Stromal cell of bone marrow (primary cell): ENCODE results near the gene ISLR.

Source experiments
- DNase-seq: peaks from one replicate; pipeline ENCODE4 v3.0.0-alpha.2; 2012; ENCODE audit warnings: low read depth

The ISLR gene

DNA sequence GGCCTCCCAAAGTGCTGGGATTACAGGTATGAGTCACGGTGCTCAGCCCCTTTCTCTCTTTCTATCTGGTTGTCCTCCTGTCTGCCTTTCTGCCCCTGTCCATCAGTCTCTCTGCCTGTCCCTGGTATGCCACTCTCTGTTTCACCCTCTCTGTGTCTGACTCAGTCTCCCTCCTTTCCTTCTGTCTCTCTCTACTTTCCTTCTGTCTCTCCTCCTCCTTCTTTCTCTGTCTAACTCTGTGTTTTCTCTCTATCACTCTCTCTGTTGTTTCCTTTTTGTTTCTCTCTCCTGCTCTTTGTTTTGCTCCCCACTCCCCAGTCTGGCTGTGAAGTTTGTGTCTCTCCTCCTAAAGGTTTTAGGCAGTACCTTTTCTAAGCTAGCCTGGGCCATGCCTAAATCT, 38.1 kb downstream of the ISLR start:
- DNase-seq: no peak

DNA sequence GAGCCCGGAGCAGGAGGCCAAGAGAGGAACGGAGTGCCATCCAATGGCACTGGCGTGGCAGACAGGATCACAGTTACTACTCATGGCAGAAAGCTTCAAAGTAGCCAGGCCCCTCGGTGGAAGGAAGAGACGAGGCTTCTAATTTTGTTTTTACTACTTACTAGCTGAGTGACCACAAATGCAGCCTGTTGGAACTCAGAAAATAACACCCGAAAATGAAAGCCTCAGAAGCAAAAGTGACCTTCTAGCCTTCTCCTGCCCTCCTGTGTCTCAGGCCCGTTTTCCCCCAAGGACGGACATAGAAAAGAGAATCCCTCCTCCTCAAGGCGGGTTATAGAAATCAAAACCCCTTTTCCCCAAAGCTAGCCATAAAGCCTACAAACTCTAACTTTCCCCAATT, 39.0 kb downstream of the ISLR start:
- DNase-seq: no peak

DNA sequence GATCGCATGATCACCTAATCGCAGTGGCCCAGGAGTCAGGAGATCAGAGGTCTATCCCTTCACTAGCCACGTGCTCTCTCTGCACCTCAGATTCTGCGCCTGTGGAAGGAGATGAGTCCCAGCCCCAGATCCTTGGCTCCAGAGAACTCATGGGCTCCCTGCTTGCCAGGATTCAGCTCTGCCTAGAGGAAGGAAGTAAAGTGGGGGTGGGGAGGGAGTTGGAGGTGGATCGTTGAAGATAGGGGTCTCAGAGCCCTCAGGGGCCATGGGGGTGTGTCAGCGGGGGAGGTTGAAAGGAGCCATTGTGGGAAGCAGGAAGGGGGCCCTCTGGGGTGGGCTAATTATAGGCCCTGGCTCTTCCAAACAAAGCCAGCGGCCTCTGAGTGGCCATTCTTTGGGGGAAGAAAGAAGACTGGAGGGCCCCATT, 40.4 kb downstream of the ISLR start:
- no peak for DNase-seq

DNA sequence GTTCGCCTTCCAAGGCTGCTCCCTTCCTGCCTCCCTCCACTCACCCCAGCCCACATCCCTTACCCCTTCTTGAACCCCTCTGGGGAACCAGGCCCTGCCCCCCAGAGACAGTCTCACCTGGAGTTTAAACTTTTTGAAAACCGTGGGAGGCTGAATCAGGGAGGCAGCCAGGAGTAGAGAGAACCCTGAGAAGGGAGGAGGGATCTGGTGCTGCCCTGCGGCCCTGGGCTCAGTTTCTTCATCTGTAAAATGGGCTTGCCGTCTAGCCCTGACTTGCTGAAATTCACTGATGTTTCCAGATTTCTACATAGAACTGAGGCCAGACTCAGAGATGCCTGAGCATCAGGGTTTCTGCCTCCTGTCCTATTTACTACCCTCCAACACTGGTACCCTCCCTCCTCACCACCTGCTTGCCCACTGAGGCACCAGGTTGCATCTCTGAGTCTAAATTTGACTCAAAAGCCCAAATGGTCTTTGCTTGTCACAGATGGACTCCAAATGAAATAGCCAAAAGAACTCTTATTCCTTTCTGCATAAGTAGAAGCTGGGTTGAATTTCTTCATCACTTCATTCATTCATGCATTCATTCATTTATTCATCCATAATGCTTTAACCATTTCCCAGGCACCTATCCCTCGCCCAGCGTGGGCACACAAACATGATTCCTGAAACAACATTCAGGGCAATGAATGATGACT, 41.0 kb downstream of the ISLR start:
- no peak for DNase-seq

DNA sequence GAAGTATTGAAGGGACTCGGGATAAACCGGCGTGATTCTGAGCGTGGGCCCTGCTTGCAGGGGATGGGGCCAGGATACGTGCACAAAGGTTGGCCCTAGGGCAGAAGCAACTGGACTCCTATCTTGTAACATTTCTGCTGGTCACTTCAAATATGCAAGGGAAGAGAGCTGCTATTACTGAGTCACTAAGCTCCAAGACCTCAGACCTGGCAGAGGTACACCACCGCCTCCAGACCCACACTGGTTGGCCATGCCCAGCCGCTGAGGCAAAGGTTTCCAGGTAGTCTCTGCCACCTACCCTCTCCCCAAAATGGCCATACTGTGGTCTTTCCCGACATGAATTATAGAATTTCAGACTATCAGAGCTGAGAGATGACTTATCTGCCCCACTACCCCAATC, 42.4 kb downstream of the ISLR start:
- no peak for DNase-seq

DNA sequence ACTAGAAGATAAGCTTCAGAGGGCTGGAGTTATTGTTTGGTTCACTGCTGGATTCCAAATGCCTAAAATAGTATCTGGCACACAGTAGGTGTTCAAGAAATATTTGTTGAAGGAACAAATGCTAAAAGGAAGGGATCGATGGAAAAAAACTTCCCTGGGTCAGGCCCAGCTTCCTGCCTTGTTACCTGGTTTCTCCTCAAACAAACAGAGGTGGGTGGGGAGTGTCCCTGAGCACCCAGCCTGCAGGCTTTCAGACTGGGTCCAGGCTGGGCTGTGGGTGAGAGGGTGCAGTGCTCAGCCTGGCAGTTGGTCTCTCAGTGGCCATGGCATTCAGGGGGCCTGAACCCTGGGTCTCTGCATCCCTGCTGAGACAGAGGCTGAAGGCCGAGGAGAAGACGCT, 43.4 kb downstream of the ISLR start:
- no peak for DNase-seq

DNA sequence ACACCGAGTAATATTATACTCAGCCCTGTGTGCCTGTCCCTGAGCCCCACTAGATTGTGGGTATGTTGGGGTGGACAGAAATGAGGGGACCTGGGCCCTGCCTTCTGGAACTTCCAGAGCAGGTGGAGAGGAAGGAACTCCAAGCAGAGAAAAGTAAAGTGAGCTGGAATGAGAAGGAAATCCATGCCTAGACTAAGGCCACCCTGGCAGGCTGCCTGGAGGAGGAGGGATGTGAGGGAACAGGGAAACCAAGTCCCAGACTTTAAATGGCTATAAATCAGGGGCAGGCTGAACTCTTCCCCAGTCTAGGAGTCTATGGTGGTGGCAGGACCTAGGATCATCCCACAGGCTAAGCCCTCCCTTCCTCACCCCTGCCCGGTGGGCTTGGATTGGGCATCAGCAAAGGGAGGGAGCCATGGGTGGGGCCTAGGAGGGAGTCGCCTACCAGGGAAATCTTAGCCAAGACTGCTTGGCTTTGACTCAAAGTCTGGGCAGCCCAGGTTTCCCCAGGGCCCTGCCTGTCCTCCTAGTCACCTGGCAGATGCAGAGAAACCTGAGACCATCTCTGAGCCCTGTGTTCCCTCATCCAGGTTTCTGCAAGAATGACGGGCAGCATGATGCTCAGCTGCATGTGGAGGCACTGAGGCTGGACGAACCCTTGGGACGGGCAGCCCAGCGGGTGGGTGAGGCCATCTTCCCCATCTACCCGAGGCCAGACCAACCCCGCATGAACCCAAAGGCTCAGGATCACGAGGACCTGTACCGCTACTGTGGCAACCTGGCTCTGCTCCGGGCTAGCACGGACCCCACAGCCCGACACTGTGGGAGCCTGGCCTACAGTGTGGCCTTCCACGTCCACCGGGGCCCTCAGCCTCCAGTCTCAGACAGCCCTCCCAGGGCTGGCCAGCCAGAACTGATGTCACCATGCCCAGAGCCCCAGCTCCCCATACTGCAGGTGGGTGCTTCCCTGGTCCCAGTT, 44.7 kb downstream of the ISLR start:
- no peak for DNase-seq

DNA sequence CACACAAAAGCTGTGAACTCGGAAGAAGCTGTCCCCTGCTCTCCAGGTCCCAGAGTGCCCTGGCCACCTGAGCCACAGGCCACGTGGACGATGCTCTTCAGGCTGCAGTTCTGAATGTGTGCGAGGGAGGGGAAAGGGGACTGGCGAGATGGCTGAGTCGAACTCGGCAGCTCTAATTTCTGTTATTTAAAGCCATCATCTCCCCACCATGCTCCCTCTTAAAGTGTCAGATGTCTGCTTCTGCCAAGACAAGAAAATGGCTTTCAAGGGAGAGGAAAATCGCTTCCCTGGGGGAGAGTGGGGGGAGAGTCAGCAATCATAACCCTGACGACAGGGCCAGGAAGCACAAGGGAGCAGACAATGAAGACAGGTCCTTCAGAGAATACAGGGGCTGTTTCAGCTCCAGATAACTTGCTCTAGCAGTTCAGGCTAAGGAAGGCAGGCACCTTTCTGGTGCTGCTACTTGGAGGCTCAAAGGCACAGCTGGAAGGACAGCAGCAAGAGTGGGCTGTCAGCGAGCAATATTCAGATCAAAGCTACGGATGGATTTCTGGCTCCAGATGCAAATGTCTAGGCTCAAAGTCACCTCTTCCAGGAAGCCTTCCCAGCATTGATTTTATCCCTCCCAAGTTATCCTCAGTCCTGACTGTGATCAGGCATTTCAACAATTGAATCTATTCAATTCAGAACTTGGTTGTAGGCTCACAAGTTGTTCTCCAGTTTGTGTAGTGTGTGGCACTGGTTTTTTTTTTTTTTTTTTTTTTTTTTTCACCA, 47.2 kb downstream of the ISLR start:
- no peak for DNase-seq

DNA sequence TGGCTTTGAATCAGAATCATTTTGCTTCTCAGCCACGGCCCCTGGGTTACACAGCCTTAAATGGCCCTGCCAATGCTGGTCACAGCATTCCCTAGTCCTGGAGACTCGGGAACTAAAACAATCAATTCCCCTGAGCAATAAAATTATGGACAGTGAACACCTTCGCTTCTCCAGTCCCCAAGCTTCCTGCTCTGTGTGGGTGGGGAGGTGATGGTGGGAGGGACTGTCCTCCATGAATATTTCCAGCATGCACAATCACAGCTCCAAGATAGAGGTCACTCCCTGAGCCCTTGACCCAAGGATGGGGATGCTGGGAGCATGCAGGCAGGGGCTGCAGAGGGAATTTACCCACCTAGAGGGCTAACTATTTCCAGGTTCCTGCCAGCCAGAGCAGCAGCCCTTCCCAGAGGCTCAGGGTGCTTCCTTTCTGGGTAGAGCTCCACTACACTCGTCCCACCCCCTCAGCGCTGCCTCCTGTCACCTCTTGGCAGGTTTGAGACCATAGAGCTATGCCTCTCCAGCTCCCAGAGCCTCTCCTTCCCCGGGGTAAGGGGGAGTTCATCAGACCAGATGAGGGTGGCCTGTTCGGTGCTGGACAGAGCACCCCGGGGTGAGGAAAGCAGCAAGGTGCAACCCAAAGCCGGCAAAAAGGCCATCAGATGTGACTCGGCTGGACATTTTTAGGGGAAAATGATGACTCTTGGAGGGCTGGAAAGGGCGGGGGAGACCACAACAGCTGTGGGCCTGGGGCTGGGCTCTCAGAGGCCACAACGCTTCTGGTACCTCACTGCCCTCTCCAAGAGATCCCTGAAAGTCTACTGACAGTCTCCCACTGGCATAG, 48.1 kb downstream of the ISLR start:
- DNase-seq: no peak

DNA sequence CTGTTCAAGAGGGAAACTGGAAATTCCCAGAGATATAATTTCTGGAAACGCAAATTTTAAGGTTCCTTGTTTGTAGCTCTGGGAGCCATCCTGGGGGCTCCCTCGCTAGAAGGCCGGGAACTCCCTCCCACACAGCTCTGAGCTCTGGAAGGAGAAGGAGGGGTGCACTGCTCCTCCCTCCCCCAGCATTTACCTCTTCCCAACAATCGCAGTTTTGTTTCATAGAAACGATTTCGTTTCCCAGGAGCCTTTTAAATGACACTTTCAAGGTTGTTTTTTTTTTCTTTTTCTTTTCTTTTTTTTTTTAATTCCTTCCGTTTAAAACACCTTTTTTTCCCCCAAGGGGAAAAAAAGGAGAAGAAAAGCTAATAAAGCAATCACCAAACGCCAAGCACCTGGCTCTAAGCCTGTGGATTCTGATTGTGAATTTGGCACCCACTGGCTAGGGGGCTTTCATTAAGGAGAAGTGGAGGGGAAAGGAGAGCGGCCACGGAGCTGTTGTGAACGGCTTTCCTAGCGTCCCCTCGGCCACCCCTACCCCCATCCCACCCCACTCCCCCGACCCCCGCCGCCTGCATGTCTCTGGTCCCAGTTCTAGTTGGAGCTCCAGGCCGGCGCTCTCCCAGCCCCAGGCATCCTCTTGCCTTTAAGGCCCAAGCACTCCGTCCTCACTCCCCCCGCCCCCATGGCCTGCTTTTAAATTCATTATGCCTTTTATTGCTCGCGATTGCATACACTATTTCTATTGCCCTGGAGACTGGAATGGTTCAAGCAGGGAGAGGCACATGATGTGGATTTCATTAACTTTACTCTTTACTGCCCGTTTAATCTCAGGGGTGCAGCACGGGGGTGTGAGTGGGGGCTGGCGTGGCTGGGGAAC, 49.0 kb downstream of the ISLR start:
- DNase-seq: no peak

DNA sequence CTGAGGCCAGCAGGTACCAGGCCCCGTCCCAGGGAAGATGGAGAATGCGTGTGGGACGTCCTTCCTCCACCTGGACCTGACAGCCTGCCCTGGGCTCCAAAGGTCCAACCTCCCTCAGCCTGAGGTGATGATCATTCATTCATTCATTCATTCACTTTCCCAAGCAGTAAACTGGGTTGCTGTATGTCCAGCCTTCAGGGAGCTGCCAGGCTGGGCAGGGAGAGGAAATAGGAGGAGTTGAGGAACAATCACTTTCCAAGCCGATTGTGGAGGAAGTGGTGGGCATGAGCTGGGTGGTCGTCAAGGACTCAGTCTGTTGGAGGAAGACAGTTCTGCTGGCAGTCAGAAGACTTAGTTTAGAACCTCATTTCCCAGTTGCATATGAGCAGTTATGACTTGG, 52.4 kb downstream of the ISLR start:
- DNase-seq: no peak
